ENCODE data around the gene LIX1. TPM values are rescaled to one million over a fixed set of nuclear protein-coding genes. Genes with fewer than 3 reads are reported as not detected.

The LIX1 gene
- total RNA-seq, 1 experiment from 2014 or later, result not detected

- CTCF ChIA-PET, result no interaction called here
- H3K4me1 Mint-ChIP-seq, result peaks cover 13% of the 10 kb centered on the region
- no peak overlapping the region for H3K27ac Mint-ChIP-seq
- no peaks in the 10 kb centered on the region for H3K36me3 Mint-ChIP-seq
- no peak for ATAC-seq
- no peak for DNase-seq (ENCODE audit: low spot score)
- no peak overlapping the region for H3K4me3 Mint-ChIP-seq
- TF ChIP-seq ERG (CRISPR knock-in tag; IDR thresholded peaks at IDR 0.05), result no peak
- TF ChIP-seq ZNF671 (CRISPR knock-in tag; IDR thresholded peaks at IDR 0.05), result no peak
- no peak for TF ChIP-seq ESRRA (CRISPR knock-in tag; IDR thresholded peaks at IDR 0.05; ENCODE audit: borderline replicate concordance)
- TF ChIP-seq MYBL2 (CRISPR knock-in tag; IDR thresholded peaks at IDR 0.05), result no peak
- no peak for TF ChIP-seq E2F5 (CRISPR knock-in tag; IDR thresholded peaks at IDR 0.05)
- TF ChIP-seq ELF4 (CRISPR knock-in tag; IDR thresholded peaks at IDR 0.05; ENCODE audit: low read depth), result no peak
- no peak for TF ChIP-seq FOXK1 (CRISPR knock-in tag; IDR thresholded peaks at IDR 0.05)
- TF ChIP-seq TCF7 (CRISPR knock-in tag; IDR thresholded peaks at IDR 0.05; ENCODE audit: low read depth), result no peak
- TF ChIP-seq NR3C1 (CRISPR knock-in tag; conservative IDR thresholded peaks at IDR 0.05; ENCODE audit: low read depth), result no peak
- H3K9me3 Mint-ChIP-seq, result no peaks in the 10 kb centered on the region
- POLR2A ChIA-PET, result no interaction called here
- H3K27me3 Mint-ChIP-seq (ENCODE audit: low read depth), result no peaks in the 10 kb centered on the region
Observed at GRCh38 chr5:97120195-97120594, 22.2 kb downstream of the LIX1 start.

GRCh38 chr5:97119007-97119390, 23.4 kb downstream of the LIX1 start:
- Mint-ChIP-seq H3K27ac (no peak overlapping the region), H3K27me3 (ENCODE audit: low read depth) (no peaks in the 10 kb centered on the region), H3K4me3 (no peak overlapping the region), H3K36me3 (no peaks in the 10 kb centered on the region), H3K9me3 (no peaks in the 10 kb centered on the region), H3K4me1 (peaks cover 17% of the 10 kb centered on the region)
- DNase-seq (ENCODE audit: low spot score), result no peak
- CTCF ChIA-PET, result no interaction called here
- ATAC-seq, result no peak
- TF ChIP-seq ZBTB21 (CRISPR knock-in tag; IDR thresholded peaks at IDR 0.05; ENCODE audit: borderline replicate concordance) (no peak), CDX4 (CRISPR knock-in tag; IDR thresholded peaks at IDR 0.05; ENCODE audit: borderline replicate concordance) (no peak), ATF3 (CRISPR knock-in tag; conservative IDR thresholded peaks at IDR 0.05) (no peak), ZNF532 (CRISPR knock-in tag; IDR thresholded peaks at IDR 0.05; ENCODE audit: borderline replicate concordance) (no peak), IRF1 (CRISPR knock-in tag; IDR thresholded peaks at IDR 0.05) (no peak), IRF2 (CRISPR knock-in tag; IDR thresholded peaks at IDR 0.05; ENCODE audit: borderline replicate concordance, low read depth) (no peak), MAX (CRISPR knock-in tag; IDR thresholded peaks at IDR 0.05) (no peak), ATF2 (CRISPR knock-in tag; IDR thresholded peaks at IDR 0.05; ENCODE audit: borderline replicate concordance, low read depth) (no peak), ZNF263 (CRISPR knock-in tag; IDR thresholded peaks at IDR 0.05; ENCODE audit: low read depth) (no peak), AFF4 (CRISPR knock-in tag; IDR thresholded peaks at IDR 0.05; ENCODE audit: borderline replicate concordance) (no peak), FOXK1 (CRISPR knock-in tag; IDR thresholded peaks at IDR 0.05) (no peak)
- POLR2A ChIA-PET, result no interaction called here
